Mononuclear cell (primary cell): ENCODE measurements around the gene PRKCE. TPM values are rescaled to one million over a fixed set of nuclear protein-coding genes. Genes with fewer than 3 reads are reported as not detected.

Experiments
- H3K27me3 ChIP-seq: 2 replicates; pipeline ENCODE4 v1.6.0; 2011; ENCODE audit warnings: low read length, control low read depth; ENCODE audit not compliant: insufficient read depth
- H3K4me1 ChIP-seq: 2 replicates; pipeline ENCODE4 v1.5.1; 2011; ENCODE audit warnings: mild to moderate bottlenecking, low read length, control low read depth; ENCODE audit not compliant: insufficient read depth
- H3K4me3 ChIP-seq: 2 replicates; pipeline ENCODE4 v1.5.1; 2011; ENCODE audit warnings: mild to moderate bottlenecking, low read length, moderate library complexity
- H3K9me3 ChIP-seq: 2 replicates; pipeline ENCODE4 v1.5.1; 2011; ENCODE audit warnings: low read depth, mild to moderate bottlenecking, control low read depth, low read length
- total RNA-seq: library from RNA; depleted of rRNA; stranded (reverse); fragments of >200 nt; gene quantifications from one replicate; pipeline ENCODE4 v1.2.3, GENCODE V29; 2012

Gene PRKCE
- total RNA-seq, 1 donor, result 13.6 TPM

- Histone ChIP-seq H3K4me3 (no peak overlapping the region), H3K27me3 (no peaks in the 10 kb centered on the region), H3K4me1 (peaks cover 12% of the 10 kb centered on the region), H3K9me3 (no peaks in the 10 kb centered on the region)
Measured at GRCh38 chr2:45753381-45753780, 101.9 kb downstream of the PRKCE start.

- Histone ChIP-seq H3K4me1 (peaks cover 12% of the 10 kb centered on the region), H3K9me3 (no peaks in the 10 kb centered on the region), H3K4me3 (no peak overlapping the region), H3K27me3 (no peaks in the 10 kb centered on the region)
Measured at GRCh38 chr2:45754131-45755010, 102.9 kb downstream of the PRKCE start.

DNA sequence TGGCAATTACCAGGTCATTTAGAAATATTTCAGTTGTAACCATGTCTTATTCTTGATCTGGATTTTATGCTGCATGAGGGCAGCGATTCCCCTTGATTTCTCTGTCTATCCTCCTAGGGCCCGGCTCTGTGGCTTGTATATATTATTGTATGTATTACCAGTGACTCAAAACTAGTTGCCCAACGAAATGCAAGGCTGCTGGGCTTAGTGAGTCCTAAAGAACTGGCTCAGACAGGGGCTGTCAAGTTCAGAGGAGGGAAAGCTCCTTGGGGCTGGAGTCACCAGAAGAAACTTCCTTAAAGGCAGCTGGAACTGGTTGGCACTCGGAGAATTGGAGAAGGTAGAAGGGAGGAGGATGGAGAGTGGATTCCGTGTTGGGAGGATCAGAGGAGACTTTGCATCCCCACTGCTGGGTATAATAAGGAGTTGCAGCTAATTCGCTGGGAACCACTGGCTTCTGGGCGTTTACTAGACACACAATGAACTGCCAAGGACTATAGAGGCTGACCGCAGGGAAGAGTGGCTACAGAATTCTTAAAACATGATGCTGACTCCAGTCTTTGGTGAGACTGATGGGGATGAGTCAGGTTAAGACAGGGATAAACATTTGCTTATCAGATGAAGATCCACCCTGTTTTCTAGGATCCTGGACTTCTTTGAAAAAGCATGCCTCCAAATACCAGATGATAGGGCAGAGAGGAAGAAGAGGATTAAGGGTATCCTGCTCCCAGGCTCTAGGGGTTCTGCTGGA lies 104.3 kb downstream of the PRKCE start:
- Histone ChIP-seq H3K9me3 (no peaks in the 10 kb centered on the region), H3K4me3 (no peak overlapping the region), H3K27me3 (no peaks in the 10 kb centered on the region), H3K4me1 (no peaks in the 10 kb centered on the region)

GRCh38 chr2:45758018-45758417 lies 106.5 kb downstream of the PRKCE start:
- H3K4me1 ChIP-seq, result peaks cover 6% of the 10 kb centered on the region
- H3K9me3 ChIP-seq, result no peaks in the 10 kb centered on the region
- H3K4me3 ChIP-seq, result no peak overlapping the region
- no peaks in the 10 kb centered on the region for H3K27me3 ChIP-seq

DNA sequence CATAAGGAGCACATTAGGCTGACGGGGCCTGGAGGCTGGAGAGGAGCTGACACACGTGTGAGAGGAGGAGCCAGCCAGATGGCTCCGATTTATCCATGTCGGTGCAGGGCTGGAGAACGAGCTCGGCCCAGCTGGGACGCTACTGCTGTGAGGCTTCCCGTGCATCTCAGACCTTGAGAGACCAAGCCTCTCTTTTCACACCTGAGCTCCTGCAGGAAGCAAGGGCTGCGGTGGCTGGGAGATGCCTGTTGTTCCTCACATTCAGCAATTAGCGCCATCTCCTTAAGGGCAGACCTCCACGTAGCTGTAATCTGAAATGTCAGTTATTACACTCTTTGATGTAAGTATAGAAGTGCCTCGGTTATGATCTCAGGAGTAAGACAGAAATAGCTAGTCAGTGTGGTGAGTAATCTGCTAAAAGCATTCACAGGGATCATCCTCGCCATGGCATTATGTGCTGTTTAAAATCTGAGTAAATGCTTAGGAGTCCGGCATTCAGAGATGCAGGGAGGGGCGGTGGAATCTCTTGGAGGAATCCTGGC lies 107.9 kb downstream of the PRKCE start:
- H3K4me1 ChIP-seq, result peaks cover 10% of the 10 kb centered on the region
- H3K4me3 ChIP-seq, result no peak overlapping the region
- no peaks in the 10 kb centered on the region for H3K9me3 ChIP-seq
- no peaks in the 10 kb centered on the region for H3K27me3 ChIP-seq

DNA sequence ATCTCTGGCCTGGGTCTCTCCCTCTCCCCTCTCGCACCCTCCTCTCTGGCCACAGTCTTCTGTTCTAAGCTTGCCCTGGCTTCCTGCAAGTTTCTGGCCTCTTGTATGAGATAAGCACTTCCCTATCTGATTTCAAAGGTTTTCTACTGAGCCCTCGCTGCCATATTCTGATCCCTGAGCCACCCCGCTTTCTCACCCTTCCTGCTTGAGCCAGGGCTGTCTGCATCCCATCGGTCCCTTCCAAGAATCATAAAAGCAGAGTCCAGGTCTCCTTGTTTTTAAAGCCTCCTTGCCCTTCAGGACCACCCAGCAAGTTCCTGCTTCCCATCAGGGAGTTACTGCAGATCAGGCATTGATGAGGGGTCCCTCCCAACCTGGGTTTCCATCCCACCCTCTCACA lies 110.2 kb downstream of the PRKCE start:
- H3K4me3 ChIP-seq, result no peak overlapping the region
- no peaks in the 10 kb centered on the region for H3K9me3 ChIP-seq
- H3K27me3 ChIP-seq, result no peaks in the 10 kb centered on the region
- peaks cover 30% of the 10 kb centered on the region for H3K4me1 ChIP-seq

GRCh38 chr2:45763255-45763654 lies 111.8 kb downstream of the PRKCE start:
- Histone ChIP-seq H3K4me3 (no peak overlapping the region), H3K27me3 (no peaks in the 10 kb centered on the region), H3K9me3 (no peaks in the 10 kb centered on the region), H3K4me1 (peaks cover 45% of the 10 kb centered on the region)

DNA sequence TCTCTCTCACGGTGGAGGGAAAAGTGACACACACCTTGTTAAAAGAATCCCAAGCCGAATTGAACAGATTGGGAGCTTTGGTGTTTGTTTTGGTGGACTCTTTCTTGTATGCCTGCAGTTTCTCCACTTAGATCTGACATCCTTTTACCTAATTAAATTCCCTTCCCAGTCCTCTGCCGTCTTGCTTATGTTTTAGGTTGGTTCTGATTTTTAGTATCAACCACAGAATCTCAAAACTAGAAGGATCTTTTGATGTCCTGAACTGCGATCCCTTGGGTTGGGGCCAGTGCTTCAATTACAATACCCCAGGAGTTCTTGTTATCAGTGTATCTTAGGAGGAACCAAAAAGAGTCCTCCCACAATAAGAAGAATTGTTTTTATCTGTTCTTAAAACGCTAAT lies 112.3 kb downstream of the PRKCE start:
- Histone ChIP-seq H3K4me3 (no peak overlapping the region), H3K27me3 (no peaks in the 10 kb centered on the region), H3K9me3 (no peaks in the 10 kb centered on the region), H3K4me1 (peaks cover 51% of the 10 kb centered on the region)

- Histone ChIP-seq H3K9me3 (no peaks in the 10 kb centered on the region), H3K27me3 (no peaks in the 10 kb centered on the region), H3K4me1 (peaks cover 58% of the 10 kb centered on the region), H3K4me3 (no peak overlapping the region)
Measured at GRCh38 chr2:45765007-45765727, 113.7 kb downstream of the PRKCE start.

DNA sequence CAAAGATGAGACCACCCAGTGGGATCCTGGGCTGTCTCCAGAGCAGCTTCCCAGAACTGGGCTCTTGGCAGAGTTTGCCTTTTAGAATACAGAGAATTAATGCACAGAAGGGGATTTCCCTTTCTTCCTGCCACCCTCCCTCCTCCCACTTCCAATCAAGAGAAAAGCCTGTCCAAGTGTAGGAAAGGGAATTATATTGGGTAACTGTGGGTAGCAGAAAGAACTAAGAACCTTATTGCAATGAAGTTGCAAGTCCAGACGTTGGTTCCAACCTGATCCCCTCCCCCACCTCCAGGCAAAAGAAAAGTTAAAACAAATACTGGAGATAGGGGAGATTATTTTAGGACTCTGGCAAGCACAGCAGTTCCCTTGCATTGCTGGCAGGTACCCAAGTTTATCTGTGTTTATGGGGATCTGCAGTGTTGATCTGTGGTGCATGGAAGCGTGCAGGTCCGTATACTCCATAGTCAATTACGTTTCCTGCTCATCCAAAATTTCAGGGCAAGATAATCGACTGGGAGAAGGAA lies 114.3 kb downstream of the PRKCE start:
- no peak overlapping the region for H3K4me3 ChIP-seq
- H3K27me3 ChIP-seq, result no peaks in the 10 kb centered on the region
- H3K4me1 ChIP-seq, result peaks cover 64% of the 10 kb centered on the region
- no peaks in the 10 kb centered on the region for H3K9me3 ChIP-seq

GRCh38 chr2:45768208-45768607 lies 116.7 kb downstream of the PRKCE start:
- Histone ChIP-seq H3K9me3 (no peaks in the 10 kb centered on the region), H3K4me1 (peaks cover 69% of the 10 kb centered on the region), H3K4me3 (no peak overlapping the region), H3K27me3 (no peaks in the 10 kb centered on the region)

DNA sequence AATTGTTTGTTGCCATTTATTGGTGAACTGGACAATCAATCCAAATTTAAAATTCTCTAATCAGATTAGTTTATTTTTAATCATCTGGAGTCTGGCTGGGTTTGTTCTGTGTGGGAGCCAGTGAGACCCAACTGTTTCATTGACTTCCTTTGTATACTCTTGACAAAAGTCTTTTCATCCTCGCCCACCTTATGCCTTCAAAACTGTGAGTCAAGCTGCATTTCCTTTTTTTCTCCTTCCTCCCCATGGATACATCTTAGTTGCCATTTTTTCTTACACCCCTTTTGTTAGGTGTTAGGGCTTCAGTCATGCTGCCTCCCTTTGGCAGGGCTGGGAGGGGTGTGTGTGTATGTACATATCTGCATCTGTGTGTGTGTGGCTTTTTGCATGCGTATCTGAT lies 117.6 kb downstream of the PRKCE start:
- H3K9me3 ChIP-seq, result no peaks in the 10 kb centered on the region
- peaks cover 65% of the 10 kb centered on the region for H3K4me1 ChIP-seq
- no peaks in the 10 kb centered on the region for H3K27me3 ChIP-seq
- H3K4me3 ChIP-seq, result no peak overlapping the region

- no peaks in the 10 kb centered on the region for H3K9me3 ChIP-seq
- H3K4me3 ChIP-seq, result no peak overlapping the region
- no peaks in the 10 kb centered on the region for H3K27me3 ChIP-seq
- H3K4me1 ChIP-seq, result peaks cover 67% of the 10 kb centered on the region
Measured at GRCh38 chr2:45769854-45770576, 118.5 kb downstream of the PRKCE start.

- no peak overlapping the region for H3K4me3 ChIP-seq
- H3K27me3 ChIP-seq, result no peaks in the 10 kb centered on the region
- no peaks in the 10 kb centered on the region for H3K9me3 ChIP-seq
- peaks cover 67% of the 10 kb centered on the region for H3K4me1 ChIP-seq
Measured at GRCh38 chr2:45770811-45771210, 119.3 kb downstream of the PRKCE start.
